ENCODE results near the gene KCNN4. TPM values are rescaled to one million over a fixed set of nuclear protein-coding genes. Genes with fewer than 3 reads are reported as not detected.

KCNN4 gene
- total RNA-seq, 1 donor from 2014 or later: not detected

DNA sequence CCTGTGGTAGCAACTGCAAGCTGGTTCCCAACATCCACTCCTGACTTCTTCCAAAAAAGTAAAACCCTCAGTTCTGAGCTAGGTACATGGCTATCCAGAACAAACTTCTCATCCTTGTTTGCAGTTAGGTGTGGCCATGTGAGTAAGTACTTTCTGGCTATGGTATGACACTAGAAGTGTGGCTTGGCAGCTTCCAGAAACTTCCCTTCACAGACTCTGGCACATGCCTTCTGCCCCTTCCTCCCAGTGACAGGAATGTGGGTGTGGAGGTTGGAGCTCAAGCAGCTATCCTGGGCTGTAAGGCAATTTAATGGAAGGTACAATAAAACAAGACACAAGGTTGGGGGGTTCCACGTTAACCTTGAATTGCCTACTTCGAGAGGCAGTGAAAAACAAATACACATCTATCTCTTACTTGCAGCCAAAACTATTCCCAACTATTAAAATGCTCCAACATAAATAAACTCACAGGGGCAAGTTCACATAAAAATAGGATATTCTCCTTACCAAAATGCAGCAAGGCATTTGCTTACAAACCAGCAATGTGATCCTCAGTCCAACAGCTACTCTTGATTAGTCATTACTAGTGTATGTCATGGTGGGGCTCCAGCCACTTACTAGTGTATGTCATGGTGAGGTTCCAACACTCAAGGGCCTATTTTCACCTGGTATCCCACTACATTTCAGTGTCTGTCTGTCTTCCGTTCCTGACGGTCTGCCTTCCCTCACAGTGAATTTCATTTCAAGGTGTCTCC, 29.1 kb downstream of the KCNN4 start:
- no peaks in the 10 kb centered on the region for H3K9me3 ChIP-seq (ENCODE audit: low read depth)
- TF ChIP-seq EZH2phosphoT487 (IDR thresholded peaks at IDR 0.05): no peak
- TF ChIP-seq, protein P1, sequence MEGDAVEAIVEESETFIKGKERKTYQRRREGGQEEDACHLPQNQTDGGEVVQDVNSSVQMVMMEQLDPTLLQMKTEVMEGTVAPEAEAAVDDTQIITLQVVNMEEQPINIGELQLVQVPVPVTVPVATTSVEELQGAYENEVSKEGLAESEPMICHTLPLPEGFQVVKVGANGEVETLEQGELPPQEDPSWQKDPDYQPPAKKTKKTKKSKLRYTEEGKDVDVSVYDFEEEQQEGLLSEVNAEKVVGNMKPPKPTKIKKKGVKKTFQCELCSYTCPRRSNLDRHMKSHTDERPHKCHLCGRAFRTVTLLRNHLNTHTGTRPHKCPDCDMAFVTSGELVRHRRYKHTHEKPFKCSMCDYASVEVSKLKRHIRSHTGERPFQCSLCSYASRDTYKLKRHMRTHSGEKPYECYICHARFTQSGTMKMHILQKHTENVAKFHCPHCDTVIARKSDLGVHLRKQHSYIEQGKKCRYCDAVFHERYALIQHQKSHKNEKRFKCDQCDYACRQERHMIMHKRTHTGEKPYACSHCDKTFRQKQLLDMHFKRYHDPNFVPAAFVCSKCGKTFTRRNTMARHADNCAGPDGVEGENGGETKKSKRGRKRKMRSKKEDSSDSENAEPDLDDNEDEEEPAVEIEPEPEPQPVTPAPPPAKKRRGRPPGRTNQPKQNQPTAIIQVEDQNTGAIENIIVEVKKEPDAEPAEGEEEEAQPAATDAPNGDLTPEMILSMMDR (IDR thresholded peaks at IDR 0.05): no peak
- TF ChIP-seq EZH2 (IDR thresholded peaks at IDR 0.05): no peak
- peaks cover 6% of the 10 kb centered on the region for H3F3A ChIP-seq (ENCODE audit: low read depth)
- H4K20me1 ChIP-seq (ENCODE audit: low read depth): no peaks in the 10 kb centered on the region
- no peaks in the 10 kb centered on the region for H3K9me3 Mint-ChIP-seq
- H3K9ac ChIP-seq: no peak overlapping the region
- H3K27ac ChIP-seq: no peak overlapping the region
- H3K4me2 ChIP-seq: no peak overlapping the region
- no peaks in the 10 kb centered on the region for H3K4me1 ChIP-seq
- H2AFZ ChIP-seq (replicated peaks): no peak overlapping the region
- H3K4me3 ChIP-seq: no peak overlapping the region
- no peak overlapping the region for H3K27ac Mint-ChIP-seq
- peaks cover 28% of the 10 kb centered on the region for H3K36me3 Mint-ChIP-seq
- no peaks in the 10 kb centered on the region for H3K36me3 ChIP-seq
- peaks cover 30% of the 10 kb centered on the region for H3K79me2 ChIP-seq (ENCODE audit: low read depth)
- H3K27me3 ChIP-seq: no peaks in the 10 kb centered on the region
- peak overlapping the region; percentile 1 for H3K4me3 Mint-ChIP-seq
- DNase-seq (ENCODE audit: low spot score): no peak
- H3K4me1 Mint-ChIP-seq: peaks cover 18% of the 10 kb centered on the region
- H3K27me3 Mint-ChIP-seq (ENCODE audit: insufficient read depth, low read depth): peaks cover 5% of the 10 kb centered on the region

DNA sequence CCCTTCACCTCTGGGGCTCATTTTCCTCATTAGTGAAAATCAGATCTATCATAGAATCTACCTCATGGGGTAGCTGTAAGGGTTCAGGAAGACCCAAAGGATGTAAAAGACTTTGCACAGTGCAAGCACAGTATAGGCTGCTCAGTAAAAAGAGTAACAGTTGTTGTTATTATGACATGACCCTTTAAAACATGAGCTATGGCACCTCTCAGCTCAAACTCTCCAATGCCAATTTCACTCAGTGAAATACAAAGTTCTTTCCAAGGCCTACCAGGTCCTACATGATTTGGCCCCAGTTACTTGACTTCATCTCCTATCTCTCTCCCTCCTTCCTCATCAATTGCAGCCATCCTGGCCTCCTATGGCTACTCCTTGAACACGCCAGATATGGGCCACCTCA, 30.9 kb downstream of the KCNN4 start:
- no peak for DNase-seq (ENCODE audit: low spot score)
- H3K4me2 ChIP-seq: no peak overlapping the region
- no peak overlapping the region for H3K27ac ChIP-seq
- Mint-ChIP-seq H3K27me3 (ENCODE audit: insufficient read depth, low read depth) (peaks cover 2% of the 10 kb centered on the region), H3K36me3 (peaks cover 33% of the 10 kb centered on the region), H3K4me1 (peaks cover 11% of the 10 kb centered on the region), H3K27ac (no peak overlapping the region), H3K4me3 (no peak overlapping the region), H3K9me3 (no peaks in the 10 kb centered on the region)
- H3F3A ChIP-seq (ENCODE audit: low read depth): peaks cover 3% of the 10 kb centered on the region
- peaks cover 3% of the 10 kb centered on the region for H4K20me1 ChIP-seq (ENCODE audit: low read depth)
- no peak overlapping the region for H2AFZ ChIP-seq (replicated peaks)
- TF ChIP-seq EZH2phosphoT487 (IDR thresholded peaks at IDR 0.05): no peak
- TF ChIP-seq EZH2 (IDR thresholded peaks at IDR 0.05): no peak
- TF ChIP-seq, protein P1 (IDR thresholded peaks at IDR 0.05): no peak
- H3K4me1 ChIP-seq: no peaks in the 10 kb centered on the region
- no peak overlapping the region for H3K9ac ChIP-seq
- peaks cover 25% of the 10 kb centered on the region for H3K79me2 ChIP-seq (ENCODE audit: low read depth)
- H3K27me3 ChIP-seq: no peaks in the 10 kb centered on the region
- no peak overlapping the region for H3K4me3 ChIP-seq
- H3K36me3 ChIP-seq: no peaks in the 10 kb centered on the region
- H3K9me3 ChIP-seq (ENCODE audit: low read depth): no peaks in the 10 kb centered on the region

GRCh38 chr19:43749152-43749551, 31.6 kb downstream of the KCNN4 start:
- no peak overlapping the region for H3K27ac ChIP-seq
- no peak overlapping the region for H3K9ac ChIP-seq
- H3K4me3 ChIP-seq: no peak overlapping the region
- H3K9me3 ChIP-seq (ENCODE audit: low read depth): no peaks in the 10 kb centered on the region
- TF ChIP-seq, protein P1 (IDR thresholded peaks at IDR 0.05): no peak
- TF ChIP-seq EZH2 (IDR thresholded peaks at IDR 0.05): no peak
- no peak for TF ChIP-seq EZH2phosphoT487 (IDR thresholded peaks at IDR 0.05)
- H3K27ac Mint-ChIP-seq: no peak overlapping the region
- H3K79me2 ChIP-seq (ENCODE audit: low read depth): peaks cover 24% of the 10 kb centered on the region
- no peak overlapping the region for H3K4me2 ChIP-seq
- peaks cover 9% of the 10 kb centered on the region for H3K4me1 Mint-ChIP-seq
- H3F3A ChIP-seq (ENCODE audit: low read depth): peaks cover 3% of the 10 kb centered on the region
- DNase-seq (ENCODE audit: low spot score): no peak
- H3K36me3 ChIP-seq: no peaks in the 10 kb centered on the region
- H3K4me1 ChIP-seq: no peaks in the 10 kb centered on the region
- H3K36me3 Mint-ChIP-seq: peaks cover 38% of the 10 kb centered on the region
- peaks cover 6% of the 10 kb centered on the region for H4K20me1 ChIP-seq (ENCODE audit: low read depth)
- no peaks in the 10 kb centered on the region for H3K27me3 ChIP-seq
- peaks cover 2% of the 10 kb centered on the region for H3K27me3 Mint-ChIP-seq (ENCODE audit: insufficient read depth, low read depth)
- no peak overlapping the region for H2AFZ ChIP-seq (replicated peaks)
- no peak overlapping the region for H3K4me3 Mint-ChIP-seq
- H3K9me3 Mint-ChIP-seq: no peaks in the 10 kb centered on the region

Data from neural progenitor cell (in vitro differentiated cells).